ENCODE data around the gene ANAPC2.

ANAPC2 gene

DNA sequence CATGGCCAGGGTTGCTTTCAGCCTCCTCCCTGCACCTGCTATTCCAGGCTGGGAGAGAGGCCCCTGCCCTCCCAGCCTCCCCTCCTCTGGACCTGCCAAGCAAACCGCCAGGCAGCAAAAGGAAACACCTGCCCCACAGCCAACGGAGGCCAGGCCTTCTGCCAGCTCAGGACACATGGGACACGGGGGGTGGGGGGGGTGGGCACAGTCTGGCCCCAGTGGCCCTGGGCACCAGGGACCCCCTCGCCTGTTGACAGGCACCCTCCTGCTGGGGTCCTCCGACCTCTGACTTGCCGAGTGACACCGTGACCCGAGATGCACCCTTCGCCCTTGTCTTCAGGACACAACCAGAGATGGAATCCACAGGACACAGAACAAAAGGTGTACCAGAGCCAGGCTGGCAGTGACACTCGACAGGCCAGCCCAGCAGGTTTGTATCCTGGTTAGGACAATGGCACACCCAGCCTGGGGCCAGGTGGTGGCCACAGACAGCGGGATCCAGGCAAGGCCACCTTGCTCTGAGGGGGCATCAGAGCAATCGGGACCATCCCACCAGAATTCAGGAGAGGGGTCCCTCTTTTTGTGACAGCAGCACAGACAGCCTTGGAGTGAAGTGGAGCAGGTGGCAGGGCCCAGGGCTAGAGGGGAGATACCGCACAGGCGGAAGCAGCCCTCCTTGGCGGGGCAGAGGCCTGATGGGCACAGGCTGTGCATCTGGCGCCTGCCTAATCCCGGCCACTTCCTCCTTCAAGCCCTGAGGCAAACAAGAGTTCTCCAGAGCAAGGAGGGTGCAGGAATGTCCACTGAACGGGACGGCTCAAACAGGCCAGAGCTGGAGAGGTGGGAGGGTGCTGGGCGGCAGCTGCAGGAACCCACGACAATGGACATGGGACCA lies 15.2 kb downstream of the ANAPC2 start:
- DNase-seq = no peak

DNA sequence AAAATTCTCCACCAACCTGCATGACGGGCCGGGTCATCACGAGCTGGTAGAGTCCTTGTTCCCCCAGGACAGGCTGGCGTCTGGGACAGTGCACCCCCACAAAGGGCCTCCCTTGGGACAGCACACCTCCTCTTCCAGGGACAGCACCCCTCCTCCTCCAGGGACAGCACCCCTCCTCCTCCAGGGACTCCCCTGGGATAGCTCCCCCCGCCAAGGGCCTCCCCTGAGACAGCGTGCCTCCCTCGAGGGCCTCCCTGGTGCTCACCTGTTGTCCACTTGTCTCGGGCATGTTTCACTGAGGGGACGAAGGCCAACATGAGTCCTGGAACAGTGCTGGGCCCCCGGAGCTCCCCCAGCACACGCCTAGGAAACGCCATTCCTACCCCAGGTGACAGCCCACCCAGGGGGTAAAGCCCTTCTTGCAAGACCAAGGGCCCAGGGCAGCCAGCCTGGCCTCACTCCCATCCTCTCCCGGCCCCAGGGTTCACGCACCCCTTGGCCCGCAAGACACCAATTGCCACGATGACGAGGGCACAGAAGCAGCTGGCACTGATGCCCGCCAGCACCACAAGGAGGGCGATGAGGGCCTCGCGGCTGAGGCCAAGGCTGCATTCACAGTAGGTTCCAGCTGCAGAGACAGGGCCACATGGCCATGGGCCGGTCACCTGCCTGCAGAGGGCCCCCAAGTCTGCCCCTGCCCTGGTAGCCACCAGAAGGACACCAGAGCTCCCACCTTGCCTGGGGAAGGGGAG lies 17.0 kb downstream of the ANAPC2 start:
- no peak for DNase-seq

DNA sequence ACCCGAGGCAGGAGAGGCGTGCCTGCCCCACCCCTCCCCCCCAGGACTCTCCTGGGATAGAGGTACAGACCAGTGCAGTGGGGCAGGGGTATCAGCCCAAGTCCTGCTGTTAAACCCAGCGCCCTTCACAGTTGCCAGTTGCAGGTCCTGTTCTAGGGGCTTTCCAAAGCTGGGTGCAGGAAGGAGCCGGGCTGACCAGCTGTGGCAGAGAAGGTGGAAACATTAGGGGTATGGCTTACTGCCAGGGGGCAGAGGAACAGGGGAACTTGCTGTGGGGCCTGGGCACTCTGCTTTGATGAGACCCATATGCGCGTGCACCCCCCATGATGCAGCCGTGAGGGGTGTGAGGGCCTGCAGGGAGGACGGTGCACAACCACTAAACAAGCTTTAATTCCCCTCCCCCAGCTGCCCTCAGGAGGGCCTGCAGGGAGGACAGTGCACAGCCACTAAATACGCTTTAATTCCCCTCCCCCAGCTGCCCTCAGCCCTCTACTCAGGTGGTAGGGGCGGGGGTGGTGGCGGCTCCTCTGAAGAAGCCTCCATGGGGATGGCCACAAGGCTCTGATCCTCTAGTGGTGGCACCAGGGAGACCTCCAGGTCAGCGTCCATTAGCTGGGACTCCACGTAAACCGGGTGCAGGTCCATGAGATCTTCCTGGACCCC lies 17.7 kb downstream of the ANAPC2 start:
- DNase-seq = no peak

DNA sequence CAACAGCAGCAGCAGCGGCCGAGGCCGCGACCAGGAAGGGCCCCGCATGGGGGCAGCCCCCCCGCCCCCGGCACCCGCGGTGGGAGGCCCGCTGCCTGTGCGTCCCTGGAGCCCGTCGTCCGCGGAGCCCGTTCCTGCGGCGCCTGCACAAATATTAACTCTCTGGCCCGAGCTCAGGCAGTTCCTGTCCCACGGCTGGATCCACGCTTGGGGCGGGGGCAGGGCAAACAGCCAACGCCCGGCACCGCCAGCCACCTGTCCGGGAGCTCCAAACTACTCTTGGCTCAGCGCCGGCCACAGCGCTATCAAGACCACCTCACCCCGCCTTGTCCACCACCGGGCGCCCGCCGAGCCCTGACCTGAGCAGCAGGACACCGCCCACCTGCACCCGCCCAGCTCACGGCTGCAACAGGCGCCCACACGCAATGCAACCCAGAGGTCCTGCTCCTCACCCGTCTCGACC lies 18.4 kb downstream of the ANAPC2 start, which contains the start of gene LRRC26:
Gene LRRC26, minus strand, starts transcription at position 156 of the 463 bp plus-strand sequence. Its CDS starts 108 bp downstream, at position 48.
- no peak for DNase-seq

DNA sequence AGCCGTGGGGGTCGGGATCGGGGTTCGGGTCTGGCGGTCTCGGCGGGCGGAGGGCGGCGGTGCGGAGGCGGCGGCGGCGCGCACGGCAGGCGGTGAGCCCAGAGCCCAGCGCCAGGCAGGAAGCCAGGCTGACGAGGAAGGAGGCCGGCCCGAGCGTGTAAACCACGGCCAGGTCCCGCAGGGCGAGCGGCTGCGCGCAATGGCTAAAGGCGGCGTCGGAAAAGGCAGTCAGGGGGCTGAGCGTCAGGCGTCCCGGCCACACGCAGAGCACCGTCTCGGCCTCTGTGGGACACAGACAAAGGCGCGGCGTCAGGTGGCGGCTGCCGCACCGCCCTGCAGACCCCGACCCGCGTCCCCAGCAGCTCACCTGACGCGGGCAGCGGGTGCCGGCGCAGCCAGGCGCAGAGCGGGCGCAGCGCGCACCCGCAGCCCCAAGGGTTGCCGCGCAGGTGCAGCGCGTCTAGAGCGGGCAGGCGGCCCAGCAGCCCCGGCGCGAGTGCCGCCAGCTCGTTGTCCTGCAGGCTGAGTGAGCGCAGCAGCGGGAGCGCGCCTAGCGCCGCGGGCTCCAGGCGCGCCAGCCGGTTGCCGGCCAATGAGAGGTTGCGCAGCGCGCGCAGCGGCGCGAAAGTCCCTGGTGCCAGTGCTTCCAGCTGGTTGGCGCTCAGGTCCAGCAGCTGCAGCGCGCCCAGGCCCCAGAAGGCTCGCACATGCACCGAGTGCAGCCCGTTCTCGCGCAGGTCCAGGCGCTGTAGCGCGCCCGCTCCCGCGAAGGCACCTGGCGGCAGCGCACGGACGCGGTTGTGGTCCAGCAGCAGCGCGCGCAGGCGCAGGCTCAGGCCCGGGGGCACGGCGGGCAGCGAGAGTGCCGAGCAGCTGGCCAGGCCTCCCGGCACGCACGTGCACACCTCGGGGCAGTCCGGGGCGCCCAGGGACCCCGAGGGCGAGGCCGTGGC lies 19.2 kb downstream of the ANAPC2 start:
- DNase-seq = no peak

DNA sequence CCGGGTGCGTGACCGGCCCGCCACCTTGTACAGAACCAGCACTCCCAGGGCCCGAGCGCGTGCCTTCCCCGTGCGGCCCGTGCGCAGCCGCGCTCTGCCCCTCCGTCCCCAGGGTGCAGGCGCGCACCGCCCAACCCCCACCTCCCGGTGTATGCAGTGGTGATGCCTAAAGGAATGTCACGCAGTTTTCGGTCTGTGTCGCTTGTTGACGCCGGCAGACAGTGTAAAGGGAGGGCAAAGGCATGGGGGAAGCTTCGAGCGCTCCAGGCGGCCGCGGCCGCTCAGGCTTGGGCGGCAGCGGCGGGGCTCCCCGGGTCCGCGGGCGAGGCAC lies 19.8 kb downstream of the ANAPC2 start:
- DNase-seq = no peak

DNA sequence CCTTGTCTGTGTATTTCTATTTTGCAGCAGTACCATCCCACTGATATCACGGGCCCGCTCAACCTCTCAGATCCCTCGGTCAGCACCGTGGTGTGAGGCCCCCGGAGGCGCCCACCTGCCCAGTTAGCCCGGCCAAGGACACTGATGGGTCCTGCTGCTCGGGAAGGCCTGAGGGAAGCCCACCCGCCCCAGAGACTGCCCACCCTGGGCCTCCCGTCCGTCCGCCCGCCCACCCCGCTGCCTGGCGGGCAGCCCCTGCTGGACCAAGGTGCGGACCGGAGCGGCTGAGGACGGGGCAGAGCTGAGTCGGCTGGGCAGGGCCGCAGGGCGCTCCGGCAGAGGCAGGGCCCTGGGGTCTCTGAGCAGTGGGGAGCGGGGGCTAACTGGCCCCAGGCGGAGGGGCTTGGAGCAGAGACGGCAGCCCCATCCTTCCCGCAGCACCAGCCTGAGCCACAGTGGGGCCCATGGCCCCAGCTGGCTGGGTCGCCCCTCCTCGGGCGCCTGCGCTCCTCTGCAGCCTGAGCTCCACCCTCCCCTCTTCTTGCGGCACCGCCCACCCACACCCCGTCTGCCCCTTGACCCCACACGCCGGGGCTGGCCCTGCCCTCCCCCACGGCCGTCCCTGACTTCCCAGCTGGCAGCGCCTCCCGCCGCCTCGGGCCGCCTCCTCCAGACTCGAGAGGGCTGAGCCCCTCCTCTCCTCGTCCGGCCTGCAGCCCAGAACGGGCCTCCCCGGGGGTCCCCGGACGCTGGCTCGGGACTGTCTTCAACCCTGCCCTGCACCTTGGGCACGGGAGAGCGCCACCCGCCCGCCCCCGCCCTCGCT lies 20.4 kb downstream of the ANAPC2 start:
- no peak for DNase-seq

DNA sequence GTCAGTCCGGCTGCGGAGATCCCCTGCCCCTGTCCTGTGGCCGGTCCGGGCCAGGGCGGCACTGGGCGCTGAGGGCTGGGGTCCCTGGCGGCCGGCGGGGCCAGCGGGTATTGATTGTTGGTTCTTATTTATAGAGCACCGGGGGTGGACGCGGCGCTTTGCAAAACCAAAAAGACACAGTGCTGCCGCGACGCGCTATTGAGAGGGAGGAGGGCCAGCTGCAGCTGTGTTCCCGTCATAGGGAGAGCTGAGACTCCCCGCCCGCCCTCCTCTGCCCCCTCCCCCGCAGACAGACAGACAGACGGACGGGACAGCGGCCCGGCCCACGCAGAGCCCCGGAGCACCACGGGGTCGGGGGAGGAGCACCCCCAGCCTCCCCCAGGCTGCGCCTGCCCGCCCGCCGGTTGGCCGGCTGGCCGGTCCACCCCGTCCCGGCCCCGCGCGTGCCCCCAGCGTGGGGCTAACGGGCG lies 21.0 kb downstream of the ANAPC2 start:
- no peak for DNase-seq

DNA sequence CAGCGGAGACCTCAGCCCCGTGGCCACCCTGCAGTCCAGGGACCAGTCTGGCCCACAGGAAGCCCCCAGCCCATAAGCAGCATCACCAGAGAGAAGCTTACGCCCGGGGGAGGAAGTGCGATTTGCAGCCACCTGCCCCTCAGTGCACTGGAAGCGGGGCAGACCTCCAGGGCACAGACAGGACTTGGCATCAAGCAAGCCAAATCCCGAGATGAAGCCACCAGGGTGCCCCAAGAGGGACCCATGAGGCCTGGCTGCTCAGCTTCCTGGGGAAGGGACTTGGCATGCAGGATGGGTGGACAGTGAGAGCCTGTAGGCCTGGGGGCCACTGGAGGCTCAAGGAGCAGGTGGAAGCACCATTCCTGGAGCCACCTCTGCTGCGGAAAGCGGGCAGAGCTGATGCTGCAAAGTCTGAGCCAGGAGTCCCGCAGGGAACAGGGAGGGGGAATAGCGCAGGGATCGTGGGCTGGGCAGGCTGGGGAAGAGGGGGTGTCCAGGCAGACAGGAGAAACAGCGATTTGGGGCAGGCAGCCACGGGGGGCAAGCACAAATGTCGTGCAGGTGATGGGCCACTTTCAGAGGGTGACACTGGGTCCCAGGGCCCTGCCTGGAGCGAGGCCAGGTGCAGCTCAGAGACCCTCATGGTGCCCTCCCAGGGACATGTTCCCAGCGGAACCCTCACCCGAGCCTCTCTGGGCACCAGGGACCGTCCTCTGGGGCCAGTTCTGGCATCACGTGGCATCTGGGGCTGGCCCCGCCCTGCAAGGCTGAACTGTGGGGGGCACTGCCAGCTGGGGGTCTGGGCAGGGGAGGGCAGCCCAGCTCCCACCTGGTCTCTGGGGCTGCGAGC lies 21.8 kb downstream of the ANAPC2 start:
- no peak for DNase-seq

DNA sequence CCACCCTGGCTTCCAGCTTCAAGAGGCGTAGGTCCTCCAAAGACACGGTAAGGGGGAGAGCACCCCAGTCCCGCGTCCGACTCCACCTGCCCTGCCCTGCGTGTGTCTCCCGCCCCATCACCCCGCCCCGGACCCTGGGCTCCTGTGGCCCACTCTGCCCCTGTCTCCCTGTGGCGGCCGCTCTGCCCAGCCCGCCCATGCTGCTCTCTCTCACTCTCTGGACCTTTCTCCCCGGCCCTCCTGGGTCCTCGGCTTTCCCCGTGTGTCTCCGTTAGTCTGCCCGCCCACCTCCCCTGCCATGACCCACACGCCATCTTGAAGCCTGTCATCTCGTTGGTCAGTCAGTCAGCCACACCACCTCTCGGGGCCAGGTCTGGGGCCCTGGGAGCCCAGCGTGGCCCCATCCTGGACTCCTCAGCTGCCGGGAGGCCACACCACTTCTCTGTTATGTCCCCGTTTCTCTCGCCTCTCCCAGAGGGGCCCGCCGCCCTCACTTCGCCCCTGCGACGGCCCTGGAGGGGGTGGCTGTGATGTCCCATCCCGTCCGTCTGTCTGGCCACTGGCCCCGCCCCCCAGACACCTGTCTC lies 23.0 kb downstream of the ANAPC2 start:
- DNase-seq = no peak

DNA sequence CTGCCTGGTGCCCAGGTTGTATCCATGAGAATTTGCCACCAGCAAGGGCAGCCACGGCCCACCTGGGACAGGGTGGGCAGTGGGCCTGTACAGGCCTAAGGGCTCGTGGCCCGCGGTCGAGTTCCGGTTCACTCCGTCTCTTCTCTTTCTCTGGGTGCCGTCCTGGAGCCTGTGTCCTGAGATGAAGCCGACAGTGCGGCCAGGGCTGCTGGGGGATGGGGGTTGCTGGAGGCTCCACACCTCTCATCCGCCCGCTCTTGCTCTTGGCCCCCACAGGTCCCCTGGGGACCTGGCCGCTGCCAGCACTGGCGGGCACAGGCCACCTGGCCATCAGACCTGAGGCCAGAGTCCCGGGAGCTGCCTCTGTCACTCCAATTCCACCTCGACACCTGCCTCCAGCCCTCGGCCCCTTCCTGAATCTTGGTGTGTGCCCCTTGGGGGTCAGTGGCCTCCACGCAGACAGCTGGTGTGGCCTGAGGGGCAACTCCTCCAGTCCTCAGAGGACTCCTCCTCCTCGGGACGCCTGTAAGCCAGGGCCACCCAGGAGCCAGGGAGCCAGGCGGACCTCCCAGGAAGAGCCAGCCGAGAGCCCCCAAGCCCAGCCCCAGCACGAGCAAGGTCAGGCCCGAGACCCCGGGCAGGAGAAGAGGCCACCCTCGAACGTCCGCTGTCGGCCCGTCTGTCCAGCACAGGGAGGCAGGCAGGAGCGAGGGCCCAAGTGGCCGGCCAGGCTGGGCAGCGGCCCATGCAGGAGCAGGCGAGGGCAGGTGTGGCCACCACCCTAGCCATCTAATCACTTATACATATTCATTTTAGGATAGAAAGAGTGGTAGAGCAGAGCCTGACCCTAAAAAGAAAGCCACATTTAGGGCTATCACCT lies 23.8 kb downstream of the ANAPC2 start:
- no peak for DNase-seq

DNA sequence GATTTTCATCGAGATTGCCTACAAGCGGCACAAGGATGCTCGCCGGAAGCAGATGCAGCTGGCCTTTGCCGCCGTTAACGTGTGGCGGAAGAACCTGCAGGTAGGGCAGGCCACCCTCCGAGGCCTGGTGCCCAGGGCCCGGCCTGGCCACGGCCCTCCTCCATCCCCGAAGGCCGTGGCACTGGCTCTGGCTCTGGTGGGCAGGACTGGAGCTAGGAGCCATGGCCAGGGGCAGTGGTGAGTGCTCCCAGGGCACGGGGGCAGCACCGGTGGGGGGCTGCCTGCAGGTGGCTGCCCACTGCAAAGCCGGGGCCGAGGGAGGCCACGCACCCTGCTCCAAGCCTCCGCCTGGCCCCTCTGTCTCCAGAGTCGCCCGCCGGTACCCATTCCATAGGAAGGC lies 24.6 kb downstream of the ANAPC2 start:
- no peak for DNase-seq

DNA sequence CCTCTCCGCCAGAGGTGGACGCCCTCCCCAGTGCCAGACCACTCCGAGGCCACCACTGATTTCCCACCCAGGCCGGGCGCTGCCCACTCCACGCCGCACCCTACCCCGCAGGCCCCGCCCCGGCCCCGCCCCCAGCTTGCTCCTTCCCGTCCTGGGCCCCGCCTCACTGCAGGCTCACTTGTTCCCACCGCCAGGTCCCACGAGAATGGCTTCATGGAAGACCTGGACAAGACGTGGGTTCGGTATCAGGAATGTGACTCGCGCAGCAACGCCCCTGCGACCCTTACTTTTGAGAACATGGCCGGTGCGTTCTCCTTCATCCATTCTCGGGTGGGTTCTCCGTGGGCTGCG lies 25.0 kb downstream of the ANAPC2 start:
- no peak for DNase-seq

DNA sequence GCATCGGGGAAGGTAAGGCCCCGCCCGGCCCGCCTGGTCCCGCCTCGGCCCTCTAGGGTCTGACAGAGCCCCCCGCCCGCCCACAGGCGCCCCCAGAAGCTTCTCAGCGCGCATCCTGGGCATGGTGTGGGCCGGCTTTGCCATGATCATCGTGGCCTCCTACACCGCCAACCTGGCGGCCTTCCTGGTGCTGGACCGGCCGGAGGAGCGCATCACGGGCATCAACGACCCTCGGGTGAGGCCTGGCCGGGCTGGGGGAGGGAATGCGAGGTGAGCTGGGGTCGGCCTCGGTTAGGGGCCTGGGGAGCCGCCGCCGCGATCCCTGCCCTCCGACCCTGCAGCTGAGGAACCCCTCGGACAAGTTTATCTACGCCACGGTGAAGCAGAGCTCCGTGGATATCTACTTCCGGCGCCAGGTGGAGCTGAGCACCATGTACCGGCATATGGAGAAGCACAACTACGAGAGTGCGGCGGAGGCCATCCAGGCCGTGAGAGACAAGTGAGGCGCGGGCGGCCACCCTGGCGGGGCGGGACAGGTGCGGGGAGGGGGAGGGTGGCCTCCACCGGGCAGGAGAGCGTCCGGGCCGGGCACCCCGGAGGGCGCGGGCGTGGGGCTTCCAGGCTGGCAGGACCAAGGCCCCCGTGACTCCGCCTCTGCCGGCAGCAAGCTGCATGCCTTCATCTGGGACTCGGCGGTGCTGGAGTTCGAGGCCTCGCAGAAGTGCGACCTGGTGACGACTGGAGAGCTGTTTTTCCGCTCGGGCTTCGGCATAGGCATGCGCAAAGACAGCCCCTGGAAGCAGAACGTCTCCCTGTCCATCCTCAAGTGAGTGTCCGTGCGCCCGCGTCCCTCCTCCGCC lies 25.6 kb downstream of the ANAPC2 start:
- no peak for DNase-seq

DNA sequence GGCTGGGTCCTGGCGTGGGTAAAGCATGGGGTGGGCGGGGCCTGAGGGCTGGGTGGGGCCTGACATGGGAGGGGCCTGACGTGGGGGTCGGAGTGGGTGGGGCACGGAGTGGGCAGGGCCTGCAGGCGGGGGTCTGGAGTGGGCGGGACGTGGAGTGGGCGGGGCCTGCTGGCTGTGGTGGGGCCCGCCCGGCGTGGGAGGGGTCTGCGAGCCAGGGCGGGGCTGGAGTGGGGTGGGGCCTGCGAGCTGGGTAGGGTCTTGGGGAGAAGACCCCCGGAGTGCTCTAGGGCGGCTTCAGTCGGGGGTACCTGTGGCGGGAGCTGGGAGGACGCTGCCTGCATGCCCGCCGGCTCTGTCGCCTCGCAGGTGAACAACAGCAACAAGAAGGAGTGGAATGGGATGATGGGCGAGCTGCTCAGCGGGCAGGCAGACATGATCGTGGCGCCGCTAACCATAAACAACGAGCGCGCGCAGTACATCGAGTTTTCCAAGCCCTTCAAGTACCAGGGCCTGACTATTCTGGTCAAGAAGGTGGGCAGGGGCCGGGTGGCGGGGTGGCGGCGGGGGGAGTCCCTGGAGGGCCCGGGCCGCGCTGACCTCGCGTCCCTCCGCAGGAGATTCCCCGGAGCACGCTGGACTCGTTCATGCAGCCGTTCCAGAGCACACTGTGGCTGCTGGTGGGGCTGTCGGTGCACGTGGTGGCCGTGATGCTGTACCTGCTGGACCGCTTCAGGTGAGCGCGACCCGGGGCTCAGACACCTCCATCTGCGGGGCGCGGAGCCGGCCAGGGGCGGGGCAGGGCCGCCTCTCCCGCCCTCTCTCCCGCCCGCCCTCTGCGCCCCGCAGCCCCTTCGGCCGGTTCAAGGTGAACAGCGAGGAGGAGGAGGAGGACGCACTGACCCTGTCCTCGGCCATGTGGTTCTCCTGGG lies 26.5 kb downstream of the ANAPC2 start:
- DNase-seq = no peak

DNA sequence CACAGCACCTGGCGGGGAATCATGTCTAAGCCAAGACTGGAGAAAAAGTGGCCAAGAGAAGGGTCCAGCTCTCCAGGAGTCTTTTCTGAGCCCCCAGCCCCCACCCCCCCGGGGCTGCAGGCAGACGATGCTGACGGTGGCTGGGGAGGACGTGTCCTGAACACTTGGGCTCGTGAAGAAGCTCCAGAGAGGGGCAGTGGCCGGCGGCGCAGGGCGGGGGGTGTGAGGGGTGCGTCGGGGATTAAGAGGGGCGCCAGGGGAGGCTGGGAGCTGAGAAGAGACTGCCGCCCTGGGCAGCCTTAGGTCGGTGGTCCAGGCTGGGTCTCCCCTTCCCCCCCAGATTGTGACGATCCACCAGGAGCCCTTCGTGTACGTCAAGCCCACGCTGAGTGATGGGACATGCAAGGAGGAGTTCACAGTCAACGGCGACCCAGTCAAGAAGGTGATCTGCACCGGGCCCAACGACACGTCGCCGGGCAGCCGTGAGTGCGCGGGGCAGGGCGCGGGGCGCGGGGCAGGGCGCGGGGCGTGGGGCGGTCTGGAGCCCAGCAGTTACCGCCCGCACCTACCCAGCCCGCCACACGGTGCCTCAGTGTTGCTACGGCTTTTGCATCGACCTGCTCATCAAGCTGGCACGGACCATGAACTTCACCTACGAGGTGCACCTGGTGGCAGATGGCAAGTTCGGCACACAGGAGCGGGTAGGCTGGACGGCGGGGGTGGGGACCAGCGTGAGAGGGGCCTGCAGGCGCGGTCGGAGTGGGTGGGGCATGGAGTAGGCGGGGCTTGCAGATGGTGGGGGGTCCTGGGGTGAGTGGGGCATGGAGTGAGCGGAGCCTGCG lies 27.4 kb downstream of the ANAPC2 start:
- no peak for DNase-seq

Measured in femur (tissue), 1 donor.